NCI-H1930 (cell line): Measurements from ENCODE around the gene SCRT2.
"Not testable (repeated sequence)": the region's sequence is repeated elsewhere in the genome, so short reads cannot be mapped to it uniquely, and the experiment has no call there.

ENCODE experiments used
- DNase-seq, 2 experiments: peaks; one replicate each; lab custom pipeline; 2025; lab: John Stamatoyannopoulos, UW

The SCRT2 gene

GRCh38 chr20:653110-653589, 22.5 kb downstream of the SCRT2 start, which contains the start of gene SRXN1:
TSS of gene SRXN1 (minus strand) at chr20:653200. CDS start at chr20:653185, 15 bp downstream.
- peak; percentile 93 to 98 for DNase-seq

- DNase-seq: no peak
These were observed 22.9 kb downstream of the SCRT2 start for GRCh38 chr20:652615-653109.

DNA sequence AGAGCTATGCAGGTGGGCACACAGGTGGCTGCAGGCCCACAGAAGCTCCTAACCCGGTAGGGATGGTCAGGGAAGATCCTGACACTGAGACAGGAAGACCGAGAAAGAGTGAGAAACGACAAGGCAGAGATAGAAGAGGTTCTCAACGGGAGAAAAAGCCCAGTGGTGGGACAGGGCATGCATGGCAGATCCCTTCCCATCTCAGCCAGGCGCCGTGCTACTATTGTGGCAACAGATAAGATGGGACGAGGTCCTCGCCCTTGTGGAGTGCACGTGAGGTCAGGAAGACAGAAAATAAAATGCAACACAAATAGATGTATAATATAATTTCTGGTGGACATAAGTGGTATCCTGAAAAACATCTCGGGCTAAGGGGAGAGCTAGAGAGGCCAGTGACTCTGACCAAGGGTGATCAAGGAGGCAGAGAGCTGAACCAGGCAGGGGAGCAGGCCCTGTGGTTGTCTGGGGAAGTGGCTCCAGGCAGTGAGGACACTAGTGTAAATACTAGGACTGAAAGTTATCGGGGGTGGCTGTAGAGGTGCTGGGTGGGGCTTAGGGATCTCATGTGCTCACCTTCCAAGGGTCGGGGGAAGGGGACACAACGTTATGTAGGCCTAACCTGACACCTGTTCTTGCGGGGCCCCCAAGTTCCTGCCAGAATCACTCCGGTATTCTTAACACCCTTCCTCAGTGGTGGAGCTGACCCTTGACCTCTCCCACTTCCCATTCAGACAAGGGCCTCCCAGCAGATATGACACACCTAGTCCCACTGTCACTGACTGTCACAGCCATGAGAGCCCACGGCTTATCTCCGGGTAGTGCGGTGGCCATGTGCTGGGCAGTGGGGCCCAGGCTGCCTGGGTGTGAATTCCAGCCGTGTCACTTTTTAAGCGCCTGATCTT, 23.6 kb downstream of the SCRT2 start:
- DNase-seq: no peak

GRCh38 chr20:650954-651353, 24.6 kb downstream of the SCRT2 start:
- DNase-seq: no peak

GRCh38 chr20:650281-650680, 25.3 kb downstream of the SCRT2 start:
- DNase-seq: no peak

GRCh38 chr20:647479-648019, 28.1 kb downstream of the SCRT2 start:
- no peak for DNase-seq

DNA sequence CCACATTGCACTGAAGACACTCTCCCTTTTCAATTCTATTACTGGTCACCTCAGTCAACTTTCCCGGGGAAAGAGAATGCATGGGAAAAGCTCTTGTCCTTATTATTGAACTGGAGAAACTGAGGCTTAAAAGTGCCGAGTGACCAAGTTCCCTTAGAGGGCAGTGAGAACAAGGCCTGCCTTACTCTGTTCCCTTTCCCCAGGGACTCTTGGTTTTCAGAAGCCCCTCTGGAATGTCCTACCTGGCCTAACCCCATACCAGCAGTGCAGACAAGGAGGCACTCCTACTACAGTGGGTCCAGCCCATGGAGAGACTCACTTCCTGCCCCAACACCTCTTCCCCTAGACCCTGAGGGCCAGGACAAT, 28.8 kb downstream of the SCRT2 start:
- no peak for DNase-seq

DNA sequence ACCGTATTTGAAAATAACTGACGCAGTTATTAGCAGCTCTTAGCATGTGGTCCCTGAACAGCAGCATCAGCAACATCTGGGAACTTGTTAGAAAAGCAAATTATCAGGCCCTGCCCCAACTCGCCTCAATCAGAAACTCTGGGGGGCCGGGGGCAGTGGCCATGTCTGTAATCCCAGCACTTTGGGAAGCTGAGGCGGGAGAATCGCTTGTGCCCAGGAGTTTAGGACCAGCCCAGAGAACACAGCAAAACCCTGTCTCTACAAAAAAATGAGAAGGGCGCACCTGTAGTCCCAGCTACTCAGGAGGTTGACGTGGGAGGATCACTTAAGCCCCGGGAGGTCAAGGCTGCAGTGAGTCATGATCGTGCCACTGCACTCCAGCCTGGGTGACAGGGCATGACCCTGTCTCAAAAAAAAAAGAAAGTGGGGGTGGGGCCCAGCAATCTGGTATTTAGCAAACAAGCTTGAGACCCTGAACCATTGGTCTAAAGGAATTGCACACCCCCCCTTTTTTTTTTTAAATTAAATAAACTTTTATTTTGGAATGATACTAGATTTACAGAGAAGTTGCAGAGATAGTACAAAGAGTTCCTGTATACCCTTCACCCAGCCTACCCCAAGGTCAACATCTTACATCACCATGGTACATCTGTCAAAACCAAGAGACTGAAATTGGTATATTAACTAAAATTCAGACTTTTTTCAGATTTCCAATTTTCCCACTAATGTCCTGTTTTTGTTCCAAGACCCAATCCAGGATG, 29.3 kb downstream of the SCRT2 start:
- no peak for DNase-seq

DNA sequence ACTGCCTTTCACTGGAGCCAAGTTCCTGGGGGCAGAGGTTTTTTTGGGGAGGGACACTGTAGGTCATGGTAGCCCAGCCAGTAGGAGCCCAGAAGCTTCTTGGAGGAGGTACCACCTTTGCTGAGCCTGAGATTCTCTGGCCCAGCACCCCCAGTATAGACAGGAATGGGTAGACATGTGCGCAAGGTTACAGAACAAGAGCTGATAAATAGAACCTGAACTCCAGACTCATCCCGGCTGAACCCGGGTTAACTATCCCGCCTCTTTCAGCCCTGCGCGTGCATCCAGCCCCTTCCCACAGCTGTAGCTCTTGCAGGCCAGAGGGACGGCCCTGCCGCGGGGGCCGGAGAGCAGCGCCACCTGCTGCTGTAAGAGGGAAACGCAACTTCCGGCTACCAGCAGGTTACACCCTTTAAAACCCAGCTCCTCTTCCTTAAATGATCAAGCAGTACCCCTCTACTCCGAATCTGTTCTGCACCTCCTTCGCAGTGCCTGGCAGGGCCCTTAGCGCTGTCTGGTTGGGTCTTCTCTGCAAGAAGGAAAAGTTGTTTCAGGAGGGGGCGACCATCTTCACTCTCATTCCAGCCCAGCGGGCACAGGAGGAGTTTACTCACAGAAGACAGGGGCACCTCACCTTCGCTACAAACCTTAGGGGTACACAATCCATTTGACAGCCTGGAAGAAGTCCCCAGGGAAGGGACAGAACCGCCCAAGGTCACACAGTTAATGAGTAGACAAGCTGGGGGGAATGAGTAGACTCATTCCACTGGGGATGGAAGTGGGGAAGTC, 30.1 kb downstream of the SCRT2 start:
- DNase-seq: peak; percentile 78 to 89

- no peak for DNase-seq
These were observed 30.8 kb downstream of the SCRT2 start for GRCh38 chr20:644692-645317.

GRCh38 chr20:642398-643174, 33.0 kb downstream of the SCRT2 start:
- peak; percentile 64 to 73 for DNase-seq

DNA sequence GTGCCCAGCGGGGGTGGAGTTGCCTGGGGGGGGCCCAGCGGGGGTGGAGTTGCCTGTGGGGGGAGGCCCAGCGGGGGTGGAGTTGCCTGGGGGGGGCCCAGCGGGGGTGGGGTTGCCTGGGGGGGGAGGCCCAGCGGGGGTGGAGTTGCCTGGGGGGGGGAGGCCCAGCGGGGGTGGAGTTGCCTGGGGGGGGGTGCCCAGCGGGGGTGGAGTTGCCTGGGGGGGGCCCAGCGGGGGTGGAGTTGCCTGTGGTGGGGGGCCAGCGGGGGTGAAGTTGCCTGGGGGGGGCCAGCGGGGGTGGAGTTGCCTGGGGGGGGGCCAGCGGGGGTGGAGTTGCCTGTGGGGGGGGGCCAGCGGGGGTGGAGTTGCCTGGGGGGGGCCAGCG, 33.6 kb downstream of the SCRT2 start:
- not testable (repeated sequence) for DNase-seq

GRCh38 chr20:641516-641875, 34.1 kb downstream of the SCRT2 start:
- peak; percentile 45 to 46 for DNase-seq

DNA sequence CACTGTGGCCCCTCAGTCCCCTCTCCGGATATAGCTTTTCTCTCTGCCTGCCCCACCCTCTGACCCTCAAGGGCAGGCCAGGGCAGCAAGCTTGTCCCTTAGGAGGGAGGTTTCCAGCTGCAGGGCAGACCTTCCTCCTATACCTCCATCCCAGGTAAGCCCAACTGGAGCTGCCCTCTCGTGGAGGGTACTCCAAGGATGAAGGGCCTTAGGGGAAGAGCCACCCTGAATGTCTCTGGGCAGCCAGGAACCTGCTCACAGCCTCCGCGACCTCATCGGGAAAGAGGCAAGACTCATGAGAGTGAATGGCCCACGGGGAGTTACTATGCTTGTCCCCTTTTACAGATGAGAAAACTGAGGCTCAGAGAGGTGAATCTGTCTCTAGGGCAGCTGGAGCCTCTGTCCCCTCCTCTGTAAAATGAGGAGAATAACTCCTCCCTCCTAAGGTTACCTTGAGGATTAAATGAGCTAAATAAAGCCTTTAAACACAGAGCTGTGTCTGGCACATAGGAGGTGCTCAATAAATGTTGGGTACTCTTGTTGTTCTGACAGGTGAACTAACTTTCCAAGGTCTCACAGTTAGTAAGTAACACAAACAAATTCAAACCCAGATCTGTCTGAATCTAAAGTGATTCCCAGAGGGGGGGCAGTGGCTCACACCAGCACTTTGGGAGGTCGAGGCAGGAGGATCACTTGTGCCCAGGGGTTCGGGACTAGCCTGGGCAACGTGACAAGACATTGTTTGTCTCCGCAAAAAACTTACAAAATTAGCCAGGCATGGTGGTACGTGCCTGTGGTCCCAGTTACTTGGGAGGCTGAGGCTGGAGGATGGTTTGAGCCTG, 34.7 kb downstream of the SCRT2 start:
- no peak for DNase-seq

- DNase-seq: no peak
These were observed 37.0 kb downstream of the SCRT2 start for GRCh38 chr20:638579-638978.

DNA sequence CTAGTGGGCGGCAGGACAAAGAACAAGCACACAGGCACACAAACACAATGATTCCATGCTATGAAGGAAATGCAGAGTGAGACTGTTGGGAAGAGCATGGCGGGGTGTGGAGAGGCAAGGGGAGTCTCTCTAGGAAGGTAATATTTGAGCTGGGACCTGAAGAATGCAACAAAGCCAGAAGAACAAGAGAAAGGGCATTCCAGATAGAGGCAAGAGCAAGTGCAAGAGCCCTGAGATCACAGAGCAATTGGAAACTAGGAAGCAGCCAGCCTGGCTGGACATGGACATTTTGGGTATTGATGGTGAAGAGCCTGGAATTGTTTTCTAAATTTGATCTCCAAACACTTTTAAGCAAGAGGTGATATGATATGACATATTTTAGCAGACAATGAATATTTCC, 38.0 kb downstream of the SCRT2 start:
- DNase-seq: no peak

DNA sequence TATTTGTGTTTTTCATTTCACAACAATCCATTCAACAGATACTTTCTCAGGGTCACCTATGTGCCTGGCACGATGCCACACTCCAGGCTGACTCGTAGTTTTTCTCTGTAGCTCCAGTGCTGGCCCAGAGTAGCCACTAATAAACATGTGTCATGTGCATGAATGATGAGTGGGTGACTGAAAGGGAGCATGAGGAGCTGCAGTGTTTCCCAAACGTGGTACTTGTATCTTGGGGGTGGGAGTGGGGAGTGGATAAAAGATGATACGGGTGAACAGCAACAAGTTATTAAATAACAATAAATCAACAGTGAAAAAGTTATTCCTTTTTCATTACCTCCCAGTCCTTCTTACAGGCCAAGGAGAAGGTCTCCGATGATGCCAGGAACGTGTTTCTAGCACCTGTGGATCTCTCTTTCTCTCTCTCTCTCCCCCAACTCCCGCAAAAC, 39.7 kb downstream of the SCRT2 start:
- no peak for DNase-seq

DNA sequence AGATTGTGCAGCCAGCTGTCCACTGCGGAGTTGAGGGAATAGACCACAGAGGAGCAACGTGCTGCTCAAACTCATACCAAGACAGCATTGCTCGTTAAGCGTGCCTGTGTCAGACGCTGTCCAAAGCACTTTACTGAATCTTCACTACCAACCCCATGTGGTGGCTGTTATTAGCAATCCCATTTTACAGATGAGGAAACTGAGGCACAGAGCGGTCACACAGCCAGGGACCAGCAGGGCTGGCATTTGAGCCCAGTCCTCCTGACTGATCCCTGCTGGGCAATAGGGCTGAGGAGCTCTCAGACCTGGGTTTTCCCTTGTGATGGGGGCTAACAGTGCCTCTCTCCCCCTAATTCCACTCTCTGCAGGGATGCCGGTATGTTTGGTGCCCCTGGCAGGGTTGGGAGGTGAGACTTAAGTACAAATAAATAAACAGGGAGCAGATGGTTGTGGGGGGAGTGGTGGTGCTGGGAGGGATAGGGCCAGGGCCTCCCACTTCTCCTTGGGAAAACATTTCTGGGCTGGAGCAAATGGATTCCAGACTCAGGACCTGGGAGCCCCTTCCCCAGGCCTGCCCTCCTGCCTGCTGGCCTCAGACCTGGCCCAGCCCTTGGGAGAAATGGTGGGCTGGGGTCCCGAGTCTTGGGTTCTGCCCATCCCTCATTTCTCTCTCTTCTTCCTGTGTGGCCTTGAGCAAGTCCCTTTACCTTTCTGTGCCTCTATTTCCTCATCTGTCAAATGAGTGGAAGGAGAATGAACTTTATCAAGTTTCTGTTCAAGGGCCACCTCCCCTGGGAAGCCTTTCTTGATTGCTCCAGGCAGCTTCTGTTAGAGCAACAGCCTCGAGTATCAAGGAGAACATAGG, 40.3 kb downstream of the SCRT2 start:
- DNase-seq: no peak
